ENCODE data around the gene WDR31.

DNA sequence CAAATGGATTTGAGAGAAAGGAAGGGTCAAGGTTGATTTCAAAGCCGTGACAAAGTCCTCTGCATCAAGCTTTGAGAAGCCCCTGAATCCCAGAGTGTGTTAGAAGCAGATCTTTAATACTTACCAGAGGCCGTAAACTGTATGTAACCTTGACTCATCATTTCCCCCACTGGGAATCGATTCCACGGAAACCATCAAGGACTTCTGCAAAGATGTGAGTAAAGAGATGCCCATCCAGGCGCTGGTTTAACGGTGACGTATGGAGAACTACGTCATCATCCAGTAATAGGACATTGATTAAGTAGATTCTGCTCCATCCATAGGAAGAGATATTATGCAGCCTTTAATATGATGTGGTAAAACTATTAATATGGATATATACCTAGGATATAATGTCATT lies 38.5 kb downstream of the WDR31 start:
- TF ChIP-seq CTCF (IDR thresholded peaks at IDR 0.05) (no peak), POLR2A (IDR thresholded peaks at IDR 0.05) (no peak)
